Right cardiac atrium (tissue), 5 donors: ENCODE data around the gene TSHZ2. TPM values are rescaled to one million over a fixed set of nuclear protein-coding genes. Genes with fewer than 3 reads are reported as not detected.

Source experiments
- ATAC-seq, 2 donors: fragments of 200-7000 bp; cut with Tn5 transposase; one replicate each; pipeline versions ENCODE4 v1.8.0 to v1.9.1; 2020; ENCODE audit warnings: moderate library complexity in 2 of 2, mild to moderate bottlenecking in 1 of 2
- DNase-seq, 3 donors: peaks; one replicate each; pipeline ENCODE4 v3.0.0-alpha.2; 2020
- H3K27ac ChIP-seq: one replicate; pipeline ENCODE4 v1.5.1; 2013; ENCODE audit warnings: mild to moderate bottlenecking, low read length, control low read depth, moderate library complexity
- H3K27me3 ChIP-seq: one replicate; pipeline ENCODE4 v1.6.1; 2013; ENCODE audit not compliant: control insufficient read depth, insufficient read depth
- H3K4me1 ChIP-seq: one replicate; pipeline ENCODE4 v1.6.1; 2013; ENCODE audit warnings: low read length; ENCODE audit not compliant: control insufficient read depth, insufficient read depth
- H3K4me3 ChIP-seq: one replicate; pipeline ENCODE4 v1.5.1; 2013; ENCODE audit warnings: low read length, control low read depth
- H3K9me3 ChIP-seq: one replicate; pipeline ENCODE4 v1.6.1; 2013; ENCODE audit warnings: low read length; ENCODE audit not compliant: control insufficient read depth
- WGBS: extraction: QIAGEN DNeasy Blood & Tissue Kit; methylation state at CpG from one replicate; pipeline ENCODE4 v1.1.7; 2013; 5-methylcytosine and 5-hydroxymethylcytosine counted together
- intact Hi-C, 4 donors: fragments of 100-400 bp; cut with DNase I; formaldehyde crosslinking; loops; one replicate each; pipeline versions ENCODE4 v1.11.0 to v1.14.0; 2022 to 2023
- polyA plus RNA-seq: library from polyadenylated mRNA; stranded (reverse); fragments of 200-250 nt; gene quantifications from one replicate; pipeline ENCODE4 v1.2.3, GENCODE V29; 2013
- total RNA-seq, 4 donors: library from RNA; stranded (reverse); fragmentation: NEBNext Ultra II Directional; extraction: Animal tissue kit (Norgen Biotek cat#: 25700); gene quantifications; one replicate each; pipeline ENCODE4 v1.2.1, GENCODE V29; 2021
- donor health status: healthy with polysubstance abuse.
- donor health status: DM: no; HTN: yes; CAD: no.
- donor health status: DM: no; HTN: no; CAD: no.
- donor health status: DM: no; HTN: yes; CAD: no; lungs with severe emphysema.
- donor health status: DM: yes; HTN: yes; CAD: no.

The TSHZ2 gene
- total and polyA plus RNA-seq, 5 donors = 2.3 to 8.9 (median 6.9) TPM

DNA sequence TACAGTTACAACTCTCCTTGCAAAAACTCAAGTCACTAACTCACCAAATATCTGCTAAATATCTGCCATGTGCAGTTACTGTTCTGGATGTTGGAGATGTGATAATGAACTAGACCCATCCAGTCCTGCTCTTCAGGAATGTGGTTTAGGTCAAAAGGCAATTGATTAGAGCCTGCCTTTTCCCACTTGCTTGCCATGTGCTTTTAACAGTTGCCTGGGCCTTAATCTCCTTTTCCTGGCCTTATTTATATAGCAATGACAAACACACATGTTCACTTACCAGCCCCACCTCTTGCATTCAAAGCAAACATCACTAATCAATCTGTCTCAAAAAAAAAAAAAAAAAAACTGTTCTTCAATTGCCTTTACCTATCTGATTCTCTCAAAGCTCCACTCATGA lies 422.3 kb downstream of the TSHZ2 start:
- no peak overlapping the region for H3K27ac ChIP-seq
- ATAC-seq (no peak), DNase-seq (no peak)
- no peaks in the 10 kb centered on the region for H3K4me1 ChIP-seq
- intact Hi-C loops = no loop called here
- no peaks in the 10 kb centered on the region for H3K9me3 ChIP-seq
- no peak overlapping the region for H3K4me3 ChIP-seq
- H3K27me3 ChIP-seq = no peaks in the 10 kb centered on the region

DNA sequence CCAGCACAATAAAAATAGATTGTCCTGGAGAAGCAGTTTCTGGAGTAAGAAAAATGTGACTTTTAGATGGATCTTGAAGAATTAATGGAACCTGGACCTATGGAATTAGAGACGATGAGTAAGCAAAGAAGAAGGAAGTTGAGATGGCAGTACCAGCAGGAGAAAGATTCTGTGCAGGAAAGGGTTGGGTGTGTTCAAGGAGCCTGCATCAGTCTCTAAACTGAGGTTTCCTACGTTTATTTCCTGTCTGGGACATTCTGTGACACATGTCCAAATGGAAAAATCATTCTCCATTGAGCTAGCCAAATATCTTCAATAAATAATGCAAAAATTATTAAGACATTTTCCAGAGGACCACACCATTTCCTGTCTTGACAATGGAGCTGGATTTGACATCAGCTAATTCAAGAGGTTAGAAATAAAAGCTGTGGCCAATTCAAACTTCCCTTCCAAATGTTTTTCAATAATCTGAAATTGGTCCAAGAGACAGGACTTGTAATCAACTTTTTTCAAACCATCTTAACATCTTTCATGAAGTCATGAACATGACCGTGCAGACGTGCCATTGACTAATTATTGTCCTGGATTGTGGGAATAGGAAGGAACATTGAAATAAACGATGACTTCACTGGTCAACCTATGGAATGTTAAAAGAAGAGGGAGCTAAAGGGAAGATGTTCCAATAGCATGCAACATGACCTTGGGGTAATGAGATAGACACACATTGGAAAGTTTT lies 423.2 kb downstream of the TSHZ2 start:
- ATAC-seq (peak in 1 of 2 donors; percentile 61), DNase-seq (no peak)
- WGBS = 46% methylated on average over 5 of the region's 5 CpGs

DNA sequence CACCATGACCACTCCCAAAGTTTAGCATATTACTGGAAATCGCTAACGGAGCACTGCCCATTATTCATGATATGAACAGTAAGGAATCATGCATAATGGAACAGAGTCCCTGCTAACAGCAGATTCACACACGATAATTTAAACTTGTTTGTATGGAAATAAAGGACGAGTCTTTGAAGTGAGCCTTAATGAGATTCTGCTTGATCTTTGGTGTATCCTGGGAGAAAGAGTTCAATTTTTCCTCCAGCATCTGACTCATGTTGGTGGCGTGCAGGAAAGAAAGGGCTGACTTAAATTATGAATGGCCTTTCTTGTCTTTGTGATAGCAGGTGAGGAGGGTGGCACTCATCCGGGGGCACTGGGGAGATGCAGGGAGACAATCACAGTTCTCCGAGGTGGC lies 426.9 kb downstream of the TSHZ2 start:
- H3K4me1 ChIP-seq = no peaks in the 10 kb centered on the region
- WGBS = 88% methylated on average over 7 of the region's 7 CpGs
- H3K27me3 ChIP-seq = no peaks in the 10 kb centered on the region
- no peaks in the 10 kb centered on the region for H3K9me3 ChIP-seq
- intact Hi-C loops = no loop called here
- ATAC-seq = no peak
- DNase-seq = no peak
- no peak overlapping the region for H3K27ac ChIP-seq
- H3K4me3 ChIP-seq = no peak overlapping the region

More for the DNA sequence above, 423.2 kb downstream of the TSHZ2 start:
- no peak overlapping the region for H3K27ac ChIP-seq
- H3K4me3 ChIP-seq = no peak overlapping the region
- intact Hi-C loops = no loop called here
- H3K9me3 ChIP-seq = no peaks in the 10 kb centered on the region
- H3K27me3 ChIP-seq = no peaks in the 10 kb centered on the region
- H3K4me1 ChIP-seq = no peaks in the 10 kb centered on the region

DNA sequence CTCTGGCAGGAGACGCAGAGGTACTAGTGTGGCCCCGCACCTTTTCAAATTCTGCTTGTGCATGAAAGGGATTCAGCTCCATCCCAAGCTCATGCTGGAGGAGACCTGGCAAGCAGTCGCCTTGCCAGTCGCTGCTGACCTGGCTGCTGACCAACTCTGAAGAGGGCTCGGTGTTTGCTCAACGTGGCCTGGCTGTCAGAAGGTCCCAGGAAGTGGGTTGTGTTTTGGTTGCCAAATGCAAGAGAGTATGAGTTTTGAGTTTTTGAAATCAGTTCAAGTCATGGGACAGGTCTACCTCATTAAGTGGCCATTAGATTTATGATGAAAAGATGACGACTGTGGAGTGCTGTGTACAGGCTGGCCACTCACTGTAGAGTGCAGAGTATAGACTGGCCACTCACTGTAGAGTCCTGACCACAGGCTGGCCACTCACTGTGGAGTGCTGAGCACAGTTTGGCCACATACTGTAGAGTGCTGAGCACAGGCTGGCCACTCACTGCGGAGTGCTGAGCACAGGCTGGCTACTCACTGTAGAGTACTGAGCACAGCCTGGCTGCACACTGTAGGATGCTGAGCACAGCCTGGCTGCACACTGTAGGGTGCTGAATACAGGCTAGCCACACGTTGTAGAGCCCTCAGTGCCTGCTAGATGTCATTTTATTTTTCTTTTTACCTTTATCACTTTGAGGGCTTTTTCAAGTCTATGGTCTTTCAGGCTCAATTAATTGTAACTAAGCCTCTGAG lies 427.6 kb downstream of the TSHZ2 start:
- DNase-seq (no peak), ATAC-seq (peak in 1 of 2 donors; percentile 28)
- no peaks in the 10 kb centered on the region for H3K4me1 ChIP-seq
- 68% methylated on average over 9 of the region's 9 CpGs for WGBS
- no peaks in the 10 kb centered on the region for H3K9me3 ChIP-seq
- intact Hi-C loops = no loop called here
- H3K4me3 ChIP-seq = no peak overlapping the region
- H3K27ac ChIP-seq = no peak overlapping the region
- H3K27me3 ChIP-seq = no peaks in the 10 kb centered on the region

DNA sequence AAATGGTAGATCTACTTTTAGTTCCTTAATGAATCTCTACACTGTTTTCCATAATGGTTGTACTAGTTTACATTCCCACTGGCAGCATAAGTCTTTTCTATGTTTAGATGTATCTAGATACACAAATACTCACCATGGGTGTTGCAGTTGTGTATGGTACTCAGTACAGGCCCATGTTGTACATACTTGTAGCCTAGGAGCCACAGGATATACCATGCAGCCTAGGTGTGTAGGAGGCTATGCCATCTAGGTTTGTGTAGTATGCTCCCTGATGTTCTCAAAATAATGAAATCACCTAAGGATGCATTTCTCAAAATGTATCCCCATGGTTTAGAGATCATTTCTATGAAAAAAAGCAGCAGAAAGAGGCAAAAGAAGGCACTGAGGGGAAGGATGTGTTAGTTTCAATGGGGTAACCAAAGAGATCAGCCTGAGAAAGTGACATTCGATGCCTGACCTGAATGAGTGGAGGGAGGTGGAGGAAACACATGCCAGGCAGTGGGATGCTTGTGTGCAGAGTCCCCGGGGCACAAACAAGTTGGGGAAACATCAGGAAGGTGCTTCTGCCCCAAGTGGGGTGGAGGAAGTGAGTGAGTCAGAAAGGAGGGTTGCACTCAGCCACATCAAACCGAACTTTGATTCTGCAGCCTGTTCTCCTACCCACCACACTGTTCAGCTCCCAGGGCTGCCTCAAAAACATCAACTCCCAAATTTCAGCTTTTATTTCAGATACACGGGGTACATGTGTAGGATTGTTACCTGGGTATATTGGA lies 430.3 kb downstream of the TSHZ2 start:
- WGBS = 82% methylated on average over 4 of the region's 4 CpGs
- no peaks in the 10 kb centered on the region for H3K27me3 ChIP-seq
- ATAC-seq (no peak), DNase-seq (no peak)
- H3K9me3 ChIP-seq = no peaks in the 10 kb centered on the region
- intact Hi-C loops = no loop called here
- H3K4me1 ChIP-seq = no peaks in the 10 kb centered on the region
- no peak overlapping the region for H3K27ac ChIP-seq
- H3K4me3 ChIP-seq = no peak overlapping the region

DNA sequence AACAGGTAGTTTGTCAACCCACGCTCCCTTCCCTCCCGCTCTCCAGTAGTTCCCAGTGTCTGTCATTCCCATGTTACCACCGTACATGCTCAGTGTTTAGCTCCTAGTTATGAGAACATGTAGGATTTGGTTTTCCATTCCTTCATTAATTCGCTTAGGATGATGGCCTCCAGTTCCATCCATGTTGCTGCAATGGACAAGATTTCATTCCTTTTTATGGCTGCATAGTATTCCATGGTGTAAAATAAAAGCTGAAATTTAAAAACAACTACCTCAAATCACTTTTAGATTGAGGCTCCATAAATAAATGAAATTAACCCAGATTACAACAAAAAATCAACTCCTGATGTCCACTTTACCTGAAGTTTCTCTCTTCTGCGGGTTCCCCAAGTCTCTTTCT lies 430.9 kb downstream of the TSHZ2 start:
- DNase-seq = no peak
- H3K4me3 ChIP-seq = no peak overlapping the region
- no peaks in the 10 kb centered on the region for H3K4me1 ChIP-seq
- intact Hi-C loops = no loop called here
- 97% methylated on average over 5 of the region's 5 CpGs for WGBS
- H3K27me3 ChIP-seq = no peaks in the 10 kb centered on the region
- H3K9me3 ChIP-seq = no peaks in the 10 kb centered on the region
- no peak for ATAC-seq
- no peak overlapping the region for H3K27ac ChIP-seq

DNA sequence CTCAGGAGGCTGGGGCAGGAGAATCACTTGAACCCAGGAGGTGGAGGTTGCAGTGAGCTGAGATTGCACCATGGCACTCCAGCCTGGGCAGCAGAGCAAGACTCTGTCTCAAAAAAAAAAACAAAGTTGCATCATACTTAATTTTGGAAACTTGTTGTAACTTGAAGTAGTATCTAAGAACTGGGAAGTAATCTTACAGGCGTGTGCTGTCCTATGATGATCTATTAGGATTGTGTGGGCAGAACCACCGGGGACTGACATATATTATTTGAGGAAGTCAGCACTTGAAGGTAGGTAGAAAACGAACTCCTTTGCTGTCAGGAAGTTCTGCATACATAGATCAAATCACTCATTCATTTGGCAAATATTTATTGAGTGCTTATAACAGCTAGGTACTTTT lies 433.0 kb downstream of the TSHZ2 start:
- no peak overlapping the region for H3K27ac ChIP-seq
- intact Hi-C loops = no loop called here
- no peak overlapping the region for H3K4me3 ChIP-seq
- no peaks in the 10 kb centered on the region for H3K4me1 ChIP-seq
- ATAC-seq (no peak), DNase-seq (no peak)
- H3K9me3 ChIP-seq = no peaks in the 10 kb centered on the region
- 68% methylated on average over 3 of the region's 3 CpGs for WGBS
- no peaks in the 10 kb centered on the region for H3K27me3 ChIP-seq

DNA sequence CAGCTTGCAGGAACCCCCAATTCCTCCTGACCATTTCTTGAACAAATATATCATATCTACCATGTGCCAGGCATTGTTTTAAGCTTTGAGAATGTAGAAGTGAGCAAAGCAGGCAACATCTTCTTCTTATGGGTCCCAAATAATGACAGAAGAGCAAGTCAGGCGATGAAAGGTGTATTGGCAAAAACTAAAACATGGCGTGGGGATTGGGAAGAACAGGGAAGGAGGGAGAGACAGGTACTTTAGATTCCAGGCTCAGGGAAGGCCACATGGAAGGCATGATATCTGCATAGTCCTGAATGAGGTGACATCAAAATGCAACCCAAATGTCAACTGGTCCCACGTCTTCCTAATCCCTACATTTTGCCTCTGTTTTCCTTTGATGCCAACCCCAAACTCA lies 434.4 kb downstream of the TSHZ2 start:
- no peak overlapping the region for H3K4me3 ChIP-seq
- no peaks in the 10 kb centered on the region for H3K27me3 ChIP-seq
- no peak overlapping the region for H3K27ac ChIP-seq
- no peaks in the 10 kb centered on the region for H3K9me3 ChIP-seq
- ATAC-seq (no peak), DNase-seq (no peak)
- 90% methylated on average over 3 of the region's 3 CpGs for WGBS
- no peaks in the 10 kb centered on the region for H3K4me1 ChIP-seq
- intact Hi-C loops = no loop called here

DNA sequence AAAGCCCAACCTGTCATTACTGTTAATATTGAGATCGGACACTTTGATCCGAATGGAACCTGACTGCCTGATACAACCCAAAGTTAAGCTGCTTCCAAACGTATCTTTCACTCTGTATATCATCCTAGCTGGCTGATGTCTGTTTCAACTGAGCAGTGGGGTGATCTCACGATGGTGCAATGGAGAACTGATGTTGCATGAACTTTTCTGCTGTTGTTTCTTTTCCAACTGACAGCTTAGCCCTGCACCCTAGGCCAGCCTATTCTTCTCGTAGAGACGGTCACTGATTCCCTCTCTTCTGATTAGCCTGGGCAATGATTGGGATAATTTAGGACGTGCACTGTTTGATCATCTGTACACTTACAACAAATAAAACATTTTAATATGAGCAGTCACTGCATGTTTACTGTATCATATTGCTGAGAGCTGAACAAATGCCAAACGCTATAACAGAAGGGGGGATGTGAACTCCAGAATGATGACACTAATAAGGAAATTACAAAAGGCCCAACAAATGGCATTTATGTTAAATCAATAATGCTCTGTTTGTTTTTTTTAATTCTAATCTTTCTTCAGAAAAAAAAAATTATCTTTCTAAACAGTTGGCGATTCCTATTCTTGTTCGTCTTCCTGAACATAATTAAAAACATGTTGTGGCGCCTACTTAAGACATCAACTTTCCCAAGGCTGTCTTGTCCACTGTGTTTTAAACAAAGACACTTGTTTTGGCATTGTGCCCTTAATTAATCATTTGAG lies 436.7 kb downstream of the TSHZ2 start:
- Histone ChIP-seq H3K27me3 (no peaks in the 10 kb centered on the region), H3K4me1 (no peaks in the 10 kb centered on the region), H3K27ac (no peak overlapping the region), H3K4me3 (no peak overlapping the region), H3K9me3 (no peaks in the 10 kb centered on the region)
- DNase-seq (no peak), ATAC-seq (peak; percentile 51 to 63)
- 36% methylated on average over 11 of the region's 11 CpGs for WGBS
- intact Hi-C loops = no loop called here

DNA sequence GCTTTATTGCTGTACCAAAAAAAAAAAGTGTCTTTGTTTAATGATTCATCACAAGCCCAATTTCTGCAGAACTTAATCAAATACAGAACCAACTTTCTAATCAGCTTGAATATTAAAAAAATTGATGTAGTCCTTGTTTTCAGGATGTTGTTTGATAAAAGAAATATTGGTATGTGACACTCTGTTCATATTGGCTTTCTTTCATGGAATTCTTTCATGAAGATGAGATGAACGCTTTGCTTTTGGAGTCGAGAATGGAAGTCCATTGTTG lies 437.2 kb downstream of the TSHZ2 start:
- DNase-seq = no peak
- Histone ChIP-seq H3K4me1 (no peaks in the 10 kb centered on the region), H3K27me3 (no peaks in the 10 kb centered on the region), H3K9me3 (no peaks in the 10 kb centered on the region), H3K27ac (no peak overlapping the region), H3K4me3 (no peak overlapping the region)
- no peak for ATAC-seq
- intact Hi-C loops = no loop called here
- WGBS = 40% methylated on average over 2 of the region's 2 CpGs

DNA sequence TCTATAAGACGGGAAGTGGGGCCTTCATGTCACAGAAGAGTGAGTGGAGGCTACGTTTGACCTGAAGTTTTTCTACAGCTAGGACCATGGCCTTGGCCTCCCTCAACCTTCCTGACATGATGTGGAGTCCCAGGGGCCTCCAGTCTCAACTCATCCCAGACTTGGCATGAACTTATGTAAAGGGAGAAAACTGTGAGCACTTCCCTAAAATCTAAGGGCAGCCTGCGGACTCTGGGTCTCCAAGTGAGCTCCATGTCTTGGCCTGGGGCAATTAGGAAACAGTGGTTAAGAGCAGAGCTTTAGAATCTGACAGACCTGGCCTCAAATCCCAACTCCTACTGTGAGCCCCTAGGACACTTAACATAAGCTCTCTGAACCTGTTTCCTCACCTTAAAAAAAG lies 439.0 kb downstream of the TSHZ2 start:
- ATAC-seq (no peak), DNase-seq (no peak)
- no peaks in the 10 kb centered on the region for H3K9me3 ChIP-seq
- 92% methylated on average over 3 of the region's 3 CpGs for WGBS
- H3K27me3 ChIP-seq = no peaks in the 10 kb centered on the region
- H3K4me3 ChIP-seq = no peak overlapping the region
- no peak overlapping the region for H3K27ac ChIP-seq
- no peaks in the 10 kb centered on the region for H3K4me1 ChIP-seq
- intact Hi-C loops = no loop called here
